ENCODE results near the gene FAM50B. TPM values are rescaled to one million over a fixed set of nuclear protein-coding genes. Genes with fewer than 3 reads are reported as not detected.

FAM50B gene
- total RNA-seq, 4 donors from 2014 or later = 8.5 to 15.7 (median 11.6) TPM

DNA sequence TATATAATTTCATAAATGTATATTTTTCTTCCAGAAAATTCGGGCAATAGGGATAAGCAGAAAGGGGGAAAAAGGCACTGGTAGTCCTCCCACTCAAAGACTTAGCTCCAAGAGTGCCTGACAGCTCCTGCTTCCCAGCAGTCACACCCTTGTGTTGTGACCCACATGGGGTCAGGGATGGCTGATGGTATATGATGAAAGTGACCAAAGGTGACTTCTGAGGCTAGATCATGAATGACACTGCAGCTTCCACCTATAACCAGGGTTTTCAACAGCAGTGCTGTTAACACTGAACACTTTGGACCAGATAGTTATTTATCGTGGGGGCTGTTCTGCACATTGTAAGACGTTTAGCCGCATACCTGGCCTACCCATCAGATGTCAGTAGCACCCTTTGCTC, 22.3 kb downstream of the FAM50B start:
- H3K36me3 ChIP-seq = no peaks in the 10 kb centered on the region
- H3K4me3 ChIP-seq = no peak overlapping the region
- no peaks in the 10 kb centered on the region for H3K27me3 ChIP-seq
- 79% methylated on average over 4 of the region's 4 CpGs for WGBS
- no peak for DNase-seq (ENCODE audit: low spot score in 2 of 2)
- H3K4me1 ChIP-seq = peaks cover 15% of the 10 kb centered on the region
- H3K27ac ChIP-seq = no peak overlapping the region
- no peaks in the 10 kb centered on the region for H3K9me3 ChIP-seq
- no peak for TF ChIP-seq CTCF (IDR thresholded peaks at IDR 0.05)
- no peak for TF ChIP-seq EP300 (IDR thresholded peaks at IDR 0.05)
- no peak for TF ChIP-seq POLR2AphosphoS5 (IDR thresholded peaks at IDR 0.05)
- no peak for TF ChIP-seq POLR2A (IDR thresholded peaks at IDR 0.05)

- no peak overlapping the region for H3K27ac ChIP-seq
These were observed 22.8 kb downstream of the FAM50B start for GRCh38 chr6:3871939-3872338.

DNA sequence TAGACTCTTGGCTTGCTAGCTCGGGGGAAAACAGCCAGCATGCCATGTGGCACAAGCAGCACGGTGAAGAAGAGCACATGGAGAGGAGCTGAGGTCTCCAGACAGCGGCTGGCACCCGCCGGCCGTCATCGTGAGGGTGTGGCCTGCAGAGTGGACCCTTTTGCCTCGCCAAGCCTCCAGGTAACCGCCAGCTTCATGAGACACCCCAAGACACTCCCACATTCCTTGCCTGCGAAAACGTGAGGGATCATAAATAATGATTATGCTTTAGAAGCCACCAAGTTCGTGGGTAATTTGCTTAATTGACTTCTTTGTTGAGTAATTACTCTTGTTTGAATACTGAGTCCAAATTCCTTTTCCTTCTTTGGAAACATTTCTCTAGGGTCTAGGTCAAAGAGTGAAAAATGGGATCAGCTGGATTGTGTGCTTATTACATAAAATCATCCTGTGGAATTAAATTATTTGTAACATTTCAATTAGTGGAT, 23.2 kb downstream of the FAM50B start:
- peaks cover 10% of the 10 kb centered on the region for H3K4me1 ChIP-seq

More at GRCh38 chr6:3871939-3872338, 22.8 kb downstream of the FAM50B start:
- TF ChIP-seq POLR2A (IDR thresholded peaks at IDR 0.05) = no peak
- TF ChIP-seq EP300 (IDR thresholded peaks at IDR 0.05) = no peak
- TF ChIP-seq POLR2AphosphoS5 (IDR thresholded peaks at IDR 0.05) = no peak
- no peak for TF ChIP-seq CTCF (IDR thresholded peaks at IDR 0.05)
- WGBS = 83% methylated on average over 8 of the region's 8 CpGs
- Histone ChIP-seq H3K36me3 (no peaks in the 10 kb centered on the region), H3K4me3 (no peak overlapping the region), H3K27me3 (no peaks in the 10 kb centered on the region), H3K4me1 (peaks cover 15% of the 10 kb centered on the region), H3K9me3 (no peaks in the 10 kb centered on the region)
- peak in 1 of 2 donors; percentile 29 for DNase-seq (ENCODE audit: low spot score in 2 of 2)

GRCh38 chr6:3873051-3873450, 23.9 kb downstream of the FAM50B start:
- Histone ChIP-seq H3K36me3 (no peaks in the 10 kb centered on the region), H3K27me3 (no peaks in the 10 kb centered on the region), H3K4me1 (peaks cover 8% of the 10 kb centered on the region), H3K27ac (no peak overlapping the region), H3K4me3 (no peak overlapping the region), H3K9me3 (no peaks in the 10 kb centered on the region)
- DNase-seq (ENCODE audit: low spot score in 2 of 2) = no peak
- WGBS = 92% methylated on average over 4 of the region's 4 CpGs
- no peak for TF ChIP-seq EP300 (IDR thresholded peaks at IDR 0.05)
- TF ChIP-seq CTCF (IDR thresholded peaks at IDR 0.05) = no peak
- TF ChIP-seq POLR2AphosphoS5 (IDR thresholded peaks at IDR 0.05) = no peak
- TF ChIP-seq POLR2A (IDR thresholded peaks at IDR 0.05) = no peak

More for the DNA sequence above, 23.2 kb downstream of the FAM50B start:
- DNase-seq (ENCODE audit: low spot score in 2 of 2) = peak in 1 of 2 donors; percentile 26
- Histone ChIP-seq H3K36me3 (no peaks in the 10 kb centered on the region), H3K4me3 (no peak overlapping the region), H3K9me3 (no peaks in the 10 kb centered on the region), H3K27me3 (no peaks in the 10 kb centered on the region), H3K27ac (no peak overlapping the region)
- no peak for TF ChIP-seq EP300 (IDR thresholded peaks at IDR 0.05)
- no peak for TF ChIP-seq POLR2AphosphoS5 (IDR thresholded peaks at IDR 0.05)
- no peak for TF ChIP-seq POLR2A (IDR thresholded peaks at IDR 0.05)
- TF ChIP-seq CTCF (IDR thresholded peaks at IDR 0.05) = no peak
- 44% methylated on average over 8 of the region's 12 CpGs for WGBS

DNA sequence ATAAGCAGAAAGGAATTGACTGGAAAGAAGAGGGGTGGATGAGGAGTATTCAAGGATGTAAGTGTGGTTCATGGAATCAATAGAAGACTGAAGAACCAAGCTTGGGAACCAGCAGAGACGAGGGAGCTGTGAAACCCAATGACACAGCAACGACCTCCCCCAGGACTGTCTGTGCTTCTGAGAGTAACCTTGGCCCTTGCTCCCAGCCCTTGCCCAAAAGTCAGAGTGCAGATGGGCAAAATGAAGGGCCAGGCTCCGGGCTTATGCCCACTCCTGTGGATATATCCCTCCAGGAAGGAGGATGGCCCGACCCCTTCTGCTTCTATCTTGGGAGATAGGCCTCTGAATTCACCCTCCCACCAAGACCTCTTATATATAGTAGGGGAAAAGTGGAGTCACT, 24.9 kb downstream of the FAM50B start:
- H3K27me3 ChIP-seq = no peaks in the 10 kb centered on the region
- no peak for TF ChIP-seq POLR2A (IDR thresholded peaks at IDR 0.05)
- TF ChIP-seq EP300 (IDR thresholded peaks at IDR 0.05) = no peak
- TF ChIP-seq POLR2AphosphoS5 (IDR thresholded peaks at IDR 0.05) = no peak
- TF ChIP-seq CTCF (IDR thresholded peaks at IDR 0.05) = no peak
- no peaks in the 10 kb centered on the region for H3K9me3 ChIP-seq
- H3K36me3 ChIP-seq = no peaks in the 10 kb centered on the region
- no peak overlapping the region for H3K27ac ChIP-seq
- WGBS = 88% methylated on average over 4 of the region's 4 CpGs
- peak in 1 of 2 donors; percentile 67 for DNase-seq (ENCODE audit: low spot score in 2 of 2)
- H3K4me3 ChIP-seq = no peak overlapping the region
- peaks cover 6% of the 10 kb centered on the region for H3K4me1 ChIP-seq
